Measurements from ENCODE around the gene MIEF1. TPM values are rescaled to one million over a fixed set of nuclear protein-coding genes. Genes with fewer than 3 reads are reported as not detected.

Gene MIEF1
- total RNA-seq, 2 experiments from 2014 or later: 40.6 to 45.7 TPM

DNA sequence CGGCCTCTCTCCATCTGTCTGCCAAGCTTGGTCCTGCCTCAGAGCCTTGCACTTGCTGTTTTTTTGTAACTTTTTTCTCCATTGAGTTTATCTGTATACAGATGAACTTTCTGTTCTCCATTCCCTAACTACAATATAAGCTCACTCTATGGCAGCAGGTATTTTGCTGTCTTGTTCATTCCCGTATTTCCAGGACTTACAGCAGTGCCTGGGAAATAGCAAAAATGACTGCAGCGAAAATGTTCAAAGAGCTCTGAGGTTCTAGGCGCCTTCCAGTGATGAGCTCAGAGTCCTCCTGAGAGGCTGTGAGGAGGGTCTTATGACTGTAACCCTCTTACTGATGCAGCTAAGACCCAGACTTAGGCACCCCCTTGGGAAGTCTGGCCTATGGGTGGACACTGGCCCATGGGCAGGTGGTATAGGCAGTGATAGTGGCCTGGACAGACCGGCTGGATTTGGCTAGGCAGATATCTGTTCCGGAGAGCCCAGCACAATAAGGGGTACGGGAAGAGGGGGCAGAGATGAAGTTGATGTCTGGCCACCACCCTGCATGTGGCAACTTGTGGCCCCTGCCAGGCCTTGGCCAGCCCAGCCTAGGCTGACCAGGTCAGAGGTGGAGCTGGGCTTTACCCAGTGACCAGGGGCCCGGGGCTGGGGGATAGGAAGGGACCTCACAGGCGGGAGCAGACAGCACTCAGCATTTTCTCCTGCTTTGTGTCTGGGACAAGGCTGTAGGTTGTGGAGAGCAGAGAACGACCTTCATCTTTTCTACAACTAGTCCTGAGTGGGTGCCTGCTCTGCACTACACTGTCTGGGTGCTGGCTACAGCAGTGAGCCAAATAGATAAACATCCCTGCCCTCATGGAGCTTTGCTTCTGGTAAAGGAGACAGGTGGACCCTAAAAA lies 22.9 kb downstream of the MIEF1 start:
- ATAC-seq: no peak
- no peaks in the 10 kb centered on the region for H3K9me3 Mint-ChIP-seq (ENCODE audit: low read depth)
- H3K36me3 Mint-ChIP-seq: peaks cover 57% of the 10 kb centered on the region
- peak overlapping the region; percentile 86 for H3K27ac Mint-ChIP-seq
- no peaks in the 10 kb centered on the region for H3K27me3 Mint-ChIP-seq
- CTCF ChIA-PET: interaction anchor here (0.9 to 11.2 kb wide), 4 partner anchors 10 to 512 kb away, joined by 3 to 251 read pairs (median 6); no protein-coding TSS in a partner anchor
- H3K4me3 Mint-ChIP-seq: no peak overlapping the region
- no peak for DNase-seq
- H3K4me1 Mint-ChIP-seq: peaks cover 74% of the 10 kb centered on the region

DNA sequence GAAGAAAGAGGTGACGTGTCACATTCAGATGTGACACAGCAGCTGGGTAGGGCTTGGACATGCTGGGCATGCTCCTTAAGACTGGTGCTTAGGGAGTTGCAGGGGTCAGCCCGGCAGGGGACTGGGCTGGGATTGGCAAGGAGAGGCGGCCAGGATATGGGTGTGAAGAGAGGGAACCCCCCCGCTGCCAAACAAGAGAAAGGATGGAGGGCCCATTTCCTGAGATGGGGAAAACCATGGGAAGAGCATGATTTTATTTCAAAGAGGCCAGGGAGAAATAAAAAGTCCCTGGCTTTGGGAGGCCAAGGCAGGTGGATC lies 23.5 kb downstream of the MIEF1 start:
- no peaks in the 10 kb centered on the region for H3K27me3 Mint-ChIP-seq
- ATAC-seq (no peak), DNase-seq (no peak)
- peak overlapping the region; percentile 86 for H3K27ac Mint-ChIP-seq
- CTCF ChIA-PET: interaction anchor here (0.9 to 11.2 kb wide), 6 partner anchors 9 to 209 kb away, joined by 3 to 251 read pairs (median 6); no protein-coding TSS in a partner anchor
- H3K9me3 Mint-ChIP-seq (ENCODE audit: low read depth): no peaks in the 10 kb centered on the region
- H3K4me1 Mint-ChIP-seq: peaks cover 79% of the 10 kb centered on the region
- H3K36me3 Mint-ChIP-seq: peaks cover 56% of the 10 kb centered on the region
- H3K4me3 Mint-ChIP-seq: no peak overlapping the region

GRCh38 chr22:39526736-39527171 lies 24.7 kb downstream of the MIEF1 start:
- CTCF ChIA-PET: interaction anchor here (0.9 to 11.2 kb wide), 6 partner anchors 8 to 210 kb away, joined by 3 to 251 read pairs (median 4); no protein-coding TSS in a partner anchor
- DNase-seq: no peak
- peak; percentile 3 for ATAC-seq
- Mint-ChIP-seq H3K9me3 (ENCODE audit: low read depth) (no peaks in the 10 kb centered on the region), H3K4me3 (no peak overlapping the region), H3K27ac (peak overlapping the region; percentile 86), H3K4me1 (peaks cover 87% of the 10 kb centered on the region), H3K36me3 (peaks cover 53% of the 10 kb centered on the region), H3K27me3 (no peaks in the 10 kb centered on the region)

GRCh38 chr22:39527481-39527961 lies 25.4 kb downstream of the MIEF1 start:
- Mint-ChIP-seq H3K36me3 (peaks cover 48% of the 10 kb centered on the region), H3K9me3 (ENCODE audit: low read depth) (no peaks in the 10 kb centered on the region), H3K27ac (peak overlapping the region; percentile 86), H3K4me1 (peaks cover 84% of the 10 kb centered on the region), H3K27me3 (no peaks in the 10 kb centered on the region), H3K4me3 (no peak overlapping the region)
- DNase-seq: no peak
- CTCF ChIA-PET: interaction anchor here (1.4 to 22.3 kb wide), 5 partner anchors 13 to 501 kb away, joined by 3 to 478 read pairs (median 8); no protein-coding TSS in a partner anchor
- no peak for ATAC-seq

DNA sequence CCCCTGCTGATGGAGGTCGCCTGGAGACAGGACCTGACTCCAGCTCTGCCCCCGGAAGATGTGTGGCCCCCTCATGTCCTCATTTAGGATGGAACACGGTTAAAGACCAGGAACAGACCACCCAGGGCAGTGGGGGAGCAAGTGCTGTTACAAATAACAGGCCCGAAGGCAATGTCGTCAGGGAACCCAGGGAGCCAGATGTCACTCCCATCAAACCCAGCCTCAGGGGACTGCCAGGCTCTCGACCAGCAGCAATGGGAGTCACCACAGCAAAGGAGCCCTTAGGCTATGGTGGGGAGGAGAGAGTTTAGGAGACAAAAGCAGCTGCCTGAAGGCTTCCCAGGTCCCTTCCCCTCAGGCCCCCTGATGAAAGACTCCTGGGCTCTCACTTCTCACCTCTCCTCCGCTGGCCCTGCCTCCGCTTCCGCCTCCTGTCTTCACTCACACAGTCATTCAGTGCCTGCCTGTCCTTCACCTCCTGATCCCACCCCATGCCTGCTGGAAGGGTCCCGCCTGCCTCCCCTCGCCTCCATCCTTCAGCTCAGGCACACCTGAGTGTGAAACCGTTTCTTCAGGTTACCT lies 26.1 kb downstream of the MIEF1 start:
- no peaks in the 10 kb centered on the region for H3K27me3 Mint-ChIP-seq

DNA sequence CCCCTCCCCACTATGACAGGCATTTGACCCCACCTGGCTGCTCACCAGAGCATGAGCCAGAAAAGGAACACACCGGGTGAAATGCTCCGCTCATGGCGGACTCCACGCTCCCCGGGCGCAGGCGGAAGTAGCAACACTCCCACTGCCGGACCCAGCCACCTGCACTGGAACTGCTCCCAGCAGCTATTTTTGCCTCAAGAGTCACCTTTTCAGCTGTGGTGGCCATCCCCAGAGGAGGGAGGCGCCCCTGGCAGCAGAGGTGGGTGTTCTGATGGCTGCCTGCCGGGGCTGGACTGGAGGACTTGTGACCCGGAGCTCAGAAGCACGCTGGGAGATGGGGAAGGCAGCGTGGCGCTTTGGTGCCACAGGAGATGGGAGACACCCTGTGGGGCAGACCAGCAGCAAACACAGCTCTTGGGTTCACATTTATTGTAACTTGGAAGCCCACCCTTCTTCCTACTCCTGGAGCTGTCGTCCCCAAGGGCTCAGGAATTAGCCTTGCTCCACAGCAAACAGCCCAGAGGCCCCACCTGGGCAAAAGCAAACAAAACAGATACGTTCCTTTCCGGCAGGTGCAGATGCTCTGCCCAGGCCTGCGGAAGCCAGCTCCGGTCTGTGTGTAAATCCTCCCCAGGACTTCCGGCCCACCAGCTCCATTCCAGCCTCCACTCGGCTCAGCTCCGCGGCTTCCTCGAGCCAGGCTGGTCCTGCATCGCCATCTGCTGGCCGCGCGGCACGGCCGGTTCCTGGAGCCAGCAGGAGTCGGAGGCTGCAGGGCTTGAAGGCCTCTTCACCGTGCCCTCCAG lies 26.8 kb downstream of the MIEF1 start:
- H3K27ac Mint-ChIP-seq: peak overlapping the region; percentile 72
- H3K36me3 Mint-ChIP-seq: peaks cover 39% of the 10 kb centered on the region
- DNase-seq (peak; percentile 95), ATAC-seq (peak; percentile 32)
- no peaks in the 10 kb centered on the region for H3K27me3 Mint-ChIP-seq
- H3K9me3 Mint-ChIP-seq (ENCODE audit: low read depth): no peaks in the 10 kb centered on the region
- H3K4me1 Mint-ChIP-seq: peaks cover 82% of the 10 kb centered on the region
- CTCF ChIA-PET: interaction anchor here (0.6 to 22.3 kb wide), 42 partner anchors 9 to 817 kb away, joined by 3 to 478 read pairs (median 4); partner anchors contain the start of genes ADSL, ATF4, GRAP2 and MIEF1
- peak overlapping the region; percentile 36 for H3K4me3 Mint-ChIP-seq

More for the DNA sequence above, 26.1 kb downstream of the MIEF1 start:
- Mint-ChIP-seq H3K36me3 (peaks cover 43% of the 10 kb centered on the region), H3K27ac (peak overlapping the region; percentile 86), H3K4me1 (peaks cover 82% of the 10 kb centered on the region), H3K9me3 (ENCODE audit: low read depth) (no peaks in the 10 kb centered on the region), H3K4me3 (no peak overlapping the region)
- no peak for DNase-seq
- CTCF ChIA-PET: interaction anchor here (0.9 to 22.3 kb wide), 20 partner anchors 8 to 524 kb away, joined by 3 to 478 read pairs (median 9); partner anchors contain the start of genes ATF4, MIEF1, RPL3 and TAB1
- no peak for ATAC-seq

DNA sequence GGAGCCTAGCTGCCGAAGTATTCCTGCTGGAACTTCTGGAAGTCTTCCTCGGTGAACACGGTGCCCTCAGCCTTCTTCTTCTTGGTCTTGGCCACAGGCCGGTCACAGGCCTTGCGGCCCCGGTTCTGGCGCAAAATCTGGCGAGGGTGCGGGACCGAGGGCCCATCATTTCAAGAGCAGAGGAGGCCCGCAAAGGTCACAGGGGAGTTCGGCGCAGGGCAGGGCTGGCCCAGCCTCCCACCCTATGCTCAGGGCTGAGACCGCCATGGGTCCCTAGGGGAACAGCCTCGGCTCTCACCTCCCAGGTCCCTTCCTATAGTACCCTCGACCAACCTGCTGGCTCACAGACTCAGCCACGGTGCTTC lies 27.4 kb downstream of the MIEF1 start:
- CTCF ChIA-PET: interaction anchor here (0.7 to 22.3 kb wide), 36 partner anchors 9 to 817 kb away, joined by 3 to 478 read pairs (median 4); partner anchors contain the start of genes ADSL, ATF4, GRAP2 and MIEF1
- H3K4me1 Mint-ChIP-seq: peaks cover 82% of the 10 kb centered on the region
- no peaks in the 10 kb centered on the region for H3K9me3 Mint-ChIP-seq (ENCODE audit: low read depth)
- peak overlapping the region; percentile 36 for H3K4me3 Mint-ChIP-seq
- H3K36me3 Mint-ChIP-seq: peaks cover 34% of the 10 kb centered on the region
- peak overlapping the region; percentile 62 for H3K27ac Mint-ChIP-seq
- no peak for ATAC-seq
- H3K27me3 Mint-ChIP-seq: no peaks in the 10 kb centered on the region
- no peak for DNase-seq

GRCh38 chr22:39530116-39530515 lies 28.0 kb downstream of the MIEF1 start:
- H3K27ac Mint-ChIP-seq: peak overlapping the region; percentile 62
- CTCF ChIA-PET: interaction anchor here (0.9 to 22.3 kb wide), 14 partner anchors 10 to 514 kb away, joined by 3 to 478 read pairs (median 14); partner anchors contain the start of genes ATF4, MIEF1, RPL3 and TAB1
- H3K9me3 Mint-ChIP-seq (ENCODE audit: low read depth): no peaks in the 10 kb centered on the region
- H3K4me1 Mint-ChIP-seq: peaks cover 77% of the 10 kb centered on the region
- no peaks in the 10 kb centered on the region for H3K27me3 Mint-ChIP-seq
- peaks cover 30% of the 10 kb centered on the region for H3K36me3 Mint-ChIP-seq
- no peak for ATAC-seq
- DNase-seq: no peak
- peak overlapping the region; percentile 36 for H3K4me3 Mint-ChIP-seq

DNA sequence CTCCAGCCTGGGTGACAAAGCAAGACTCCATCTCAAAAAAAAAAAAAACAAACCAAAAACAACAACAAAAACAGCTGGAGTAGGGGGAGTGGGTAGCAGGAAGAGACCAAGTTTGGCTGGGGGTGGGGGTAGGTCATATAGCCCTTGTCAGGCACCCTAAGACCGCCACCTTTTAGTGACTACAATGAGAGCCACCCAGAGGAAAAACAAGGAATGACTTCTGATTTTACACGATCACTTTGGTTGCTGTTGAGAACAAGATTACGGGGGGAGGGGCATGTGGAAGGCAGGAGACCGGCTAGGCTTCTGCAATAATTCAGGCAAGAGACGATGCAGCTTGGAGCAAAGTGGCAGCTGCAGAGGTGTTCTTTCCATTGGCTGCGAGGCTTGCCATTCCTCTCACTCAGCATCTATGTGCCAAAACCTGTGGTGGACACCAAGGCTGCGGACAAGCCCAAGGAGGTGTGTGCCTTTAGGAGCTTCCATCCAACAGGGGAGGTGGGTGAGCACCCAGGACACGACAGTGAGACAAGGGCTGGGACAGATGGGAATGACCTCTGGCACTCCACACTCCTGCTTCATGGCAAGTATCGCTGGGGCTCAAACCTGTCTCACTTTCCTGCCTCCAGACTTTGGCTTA lies 28.7 kb downstream of the MIEF1 start:
- peaks cover 71% of the 10 kb centered on the region for H3K4me1 Mint-ChIP-seq
- no peak for ATAC-seq
- H3K4me3 Mint-ChIP-seq: peak overlapping the region; percentile 93
- no peaks in the 10 kb centered on the region for H3K9me3 Mint-ChIP-seq (ENCODE audit: low read depth)
- H3K27me3 Mint-ChIP-seq: no peaks in the 10 kb centered on the region
- H3K27ac Mint-ChIP-seq: peak overlapping the region; percentile 33
- DNase-seq: no peak
- H3K36me3 Mint-ChIP-seq: peaks cover 26% of the 10 kb centered on the region
- CTCF ChIA-PET: interaction anchor here (0.9 to 22.3 kb wide), 16 partner anchors 10 to 497 kb away, joined by 3 to 478 read pairs (median 7); partner anchors contain the start of genes ATF4, MIEF1, RPL3 and TAB1

GRCh38 chr22:39532215-39533073 lies 30.4 kb downstream of the MIEF1 start, which contains the start of gene RPS19BP1:
RPS19BP1 (minus strand) TSS chr22:39532748; CDS start chr22:39532738, 10 bp downstream.
- Mint-ChIP-seq H3K36me3 (peaks cover 25% of the 10 kb centered on the region), H3K9me3 (ENCODE audit: low read depth) (no peaks in the 10 kb centered on the region), H3K27me3 (no peaks in the 10 kb centered on the region), H3K27ac (peak within 1 kb of the TSS; percentile 93), H3K4me3 (peak within 1 kb of the TSS; percentile 93), H3K4me1 (peaks cover 59% of the 10 kb centered on the region)
- ATAC-seq: peak; percentile 84
- DNase-seq: peak; percentile 100
- CTCF ChIA-PET: interaction anchor here (0.7 to 22.3 kb wide), 8 partner anchors 10 to 496 kb away, joined by 3 to 478 read pairs (median 4); partner anchors contain the start of gene MIEF1

DNA sequence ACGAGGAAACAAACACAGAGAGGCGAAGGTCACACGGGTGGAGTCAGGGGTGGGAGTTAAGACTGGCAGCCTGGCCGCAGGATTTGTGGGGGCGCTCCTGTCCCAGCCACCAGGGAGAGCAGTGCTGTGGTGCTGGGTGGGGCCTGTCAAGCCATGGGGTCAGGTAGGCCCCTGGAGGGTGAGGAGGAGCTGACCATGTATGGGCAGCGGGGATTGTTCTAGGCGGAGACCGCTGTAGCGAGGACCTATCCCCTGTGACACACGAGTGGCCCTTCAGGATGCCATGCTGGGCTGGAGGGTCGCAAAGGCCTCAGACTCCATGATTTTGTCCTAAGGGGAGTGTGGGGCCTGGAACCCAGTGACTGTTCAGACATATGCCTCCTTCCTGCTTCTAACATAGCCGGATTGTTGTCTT lies 32.0 kb downstream of the MIEF1 start:
- ATAC-seq (no peak), DNase-seq (no peak)
- Mint-ChIP-seq H3K27me3 (no peaks in the 10 kb centered on the region), H3K36me3 (peaks cover 20% of the 10 kb centered on the region), H3K4me1 (peaks cover 45% of the 10 kb centered on the region), H3K9me3 (ENCODE audit: low read depth) (no peaks in the 10 kb centered on the region), H3K4me3 (peak overlapping the region; percentile 8), H3K27ac (no peak overlapping the region)
- CTCF ChIA-PET: interaction anchor here (0.7 to 22.3 kb wide), 27 partner anchors 8 to 819 kb away, joined by 3 to 478 read pairs (median 3); partner anchors contain the start of genes ADSL, ATF4, MIEF1 and RPL3
